Left renal cortex interstitium (tissue), 4 donors: ENCODE measurements around the gene SLC23A1. TPM values are rescaled to one million over a fixed set of nuclear protein-coding genes. Genes with fewer than 3 reads are reported as not detected.
"Not testable (repeated sequence)": the region's sequence is repeated elsewhere in the genome, so short reads cannot be mapped to it uniquely, and the experiment has no call there.

Source experiments
- DNase-seq, 4 donors: peaks; one replicate each; pipeline ENCODE4 v3.0.0-alpha.2; 2013; ENCODE audit warnings: low read depth in 4 of 4, low spot score in 2 of 4, missing footprints in 1 of 4
- polyA plus RNA-seq, 4 donors: library from polyadenylated mRNA; unstranded; fragments of 120-200 nt; gene quantifications; one replicate each; pipeline ENCODE4 v1.2.1, GENCODE V29; 2013; ENCODE audit not compliant: insufficient read length in 4 of 4

Gene SLC23A1
- polyA plus RNA-seq, 4 donors = 10.1 to 20.7 (median 14.5) TPM

GRCh38 chr5:139390639-139391569 lies 7.8 kb upstream of the SLC23A1 start:
- DNase-seq = no peak

GRCh38 chr5:139389701-139390638 lies 6.9 kb upstream of the SLC23A1 start, which contains the start of gene MZB1:
TSS of gene MZB1 (minus strand) at chr5:139389913. CDS start at chr5:139389856, 57 bp downstream.
- no peak for DNase-seq

DNA sequence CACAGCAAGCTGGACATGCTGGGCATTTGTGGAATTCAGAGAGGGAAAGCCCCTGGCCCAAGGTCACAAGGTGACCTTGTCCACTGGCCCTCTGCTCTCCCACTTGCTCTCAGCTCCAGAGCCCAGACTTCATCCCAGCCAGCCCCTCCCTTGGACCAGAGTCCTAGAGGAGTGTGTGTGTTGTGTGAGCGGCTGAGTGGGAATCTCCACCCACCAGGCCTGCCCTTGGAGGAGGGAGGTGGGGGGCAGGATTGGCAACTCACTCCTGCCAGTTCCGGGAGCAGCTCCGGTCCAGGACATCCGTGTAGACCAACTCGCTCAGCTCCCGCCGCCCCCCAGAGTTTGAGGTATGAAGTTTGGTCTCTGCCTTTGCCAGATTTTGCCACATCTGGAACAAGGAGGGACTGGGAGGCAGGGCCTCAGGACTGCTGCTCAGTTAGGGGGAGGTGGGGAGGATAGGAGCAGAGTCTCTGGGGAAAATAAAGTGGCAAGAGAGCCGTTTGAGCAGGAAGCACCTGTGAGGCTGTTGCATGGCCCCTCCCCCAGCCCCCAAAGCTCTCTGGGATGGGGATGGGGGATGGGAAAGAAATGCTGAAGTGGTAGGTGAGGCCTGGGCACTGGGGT lies 5.2 kb upstream of the SLC23A1 start:
- DNase-seq = no peak

DNA sequence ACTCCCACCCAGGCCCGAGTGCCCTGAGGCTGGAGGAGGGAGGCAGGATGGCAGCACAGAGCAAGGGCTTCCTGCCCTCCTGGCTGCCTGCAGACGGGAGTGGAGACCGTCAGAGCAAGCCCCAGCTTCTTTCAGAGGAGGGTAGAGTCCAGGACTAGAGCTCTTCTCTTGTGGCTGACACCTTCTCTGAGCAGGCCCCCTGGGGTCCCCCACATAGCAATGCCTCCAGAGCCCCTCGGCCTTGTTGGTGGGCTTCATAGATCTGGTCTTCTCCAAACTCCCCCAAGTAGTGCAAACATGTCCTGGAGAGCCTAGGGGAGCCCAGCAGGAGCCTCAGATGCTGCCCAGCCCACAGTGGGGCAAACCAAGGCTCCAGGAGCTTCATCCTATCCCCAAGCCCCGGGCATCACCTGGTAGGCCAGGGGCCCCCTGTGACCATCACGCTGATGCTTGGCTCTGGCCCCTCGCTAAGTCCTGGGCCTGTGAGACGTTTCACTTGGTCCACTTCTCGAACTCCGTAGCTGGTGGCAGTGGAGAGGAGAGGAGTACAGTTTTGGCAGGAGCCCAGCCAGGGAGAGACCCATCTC lies 4.6 kb upstream of the SLC23A1 start:
- no peak for DNase-seq

DNA sequence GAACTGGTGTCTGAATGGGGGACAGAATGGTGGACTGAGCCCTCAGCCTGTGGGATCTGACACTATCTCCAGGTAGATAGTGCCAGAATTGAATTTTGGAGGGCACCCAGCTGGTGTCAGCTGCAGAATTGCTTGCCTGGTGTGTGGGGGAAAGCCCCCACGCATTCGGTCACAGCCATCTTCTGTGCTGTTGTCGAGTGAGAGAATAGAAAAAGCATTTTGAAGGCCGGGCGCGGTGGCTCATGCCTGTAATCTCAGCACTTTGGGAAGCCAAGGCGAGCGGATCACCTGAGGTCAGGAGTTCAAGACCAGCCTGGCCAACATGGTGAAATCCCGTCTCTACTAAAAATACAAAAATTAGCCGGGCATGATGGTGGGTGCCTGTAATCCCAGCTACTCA lies 3.9 kb upstream of the SLC23A1 start:
- DNase-seq = not testable (repeated sequence)

DNA sequence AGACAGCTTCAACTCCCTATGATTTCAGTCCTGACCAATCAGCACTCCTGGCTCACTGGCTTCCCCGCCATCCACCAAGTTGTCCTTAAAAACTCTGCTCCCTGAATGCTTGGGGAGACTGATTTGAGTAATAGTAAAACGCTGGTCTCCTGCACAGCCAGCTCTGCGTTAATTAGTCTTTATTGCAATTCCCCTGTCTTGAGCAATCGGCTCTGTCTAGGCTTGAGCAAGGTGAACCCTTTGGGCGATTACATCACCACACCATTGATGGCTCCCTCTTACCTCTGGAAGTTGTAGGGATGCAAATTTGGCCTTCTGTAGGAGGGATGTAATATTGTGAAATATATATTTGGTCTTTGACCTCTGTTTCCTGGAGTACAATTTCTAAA lies 2.9 kb upstream of the SLC23A1 start:
- no peak for DNase-seq

- no peak for DNase-seq
Observed at GRCh38 chr5:139385061-139386049, 2.3 kb upstream of the SLC23A1 start.

DNA sequence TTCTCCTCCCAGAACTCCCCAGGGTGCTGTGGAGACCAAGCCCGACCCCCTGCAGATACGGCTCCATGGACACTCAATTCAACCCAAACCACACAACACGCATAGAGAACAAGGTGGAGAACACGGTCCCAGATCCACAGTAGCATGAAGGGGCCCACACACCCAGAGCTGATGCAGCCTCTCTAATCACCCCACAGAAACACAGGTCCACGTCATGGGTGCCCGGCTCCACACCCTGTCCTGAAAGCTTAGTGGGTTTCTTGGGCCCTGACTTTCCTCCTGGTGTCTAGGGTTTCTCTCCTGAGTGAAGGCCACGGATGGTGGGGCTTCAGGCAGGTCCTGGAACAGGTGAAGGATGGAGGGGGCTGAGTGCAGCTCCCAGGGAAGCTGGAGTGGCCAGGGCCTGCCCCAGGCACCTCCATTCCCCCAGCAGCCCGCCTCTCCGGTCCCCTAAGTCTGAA lies 1.5 kb upstream of the SLC23A1 start:
- DNase-seq = no peak

GRCh38 chr5:139383993-139384590 lies 995 bp upstream of the SLC23A1 start:
- DNase-seq = no peak

DNA sequence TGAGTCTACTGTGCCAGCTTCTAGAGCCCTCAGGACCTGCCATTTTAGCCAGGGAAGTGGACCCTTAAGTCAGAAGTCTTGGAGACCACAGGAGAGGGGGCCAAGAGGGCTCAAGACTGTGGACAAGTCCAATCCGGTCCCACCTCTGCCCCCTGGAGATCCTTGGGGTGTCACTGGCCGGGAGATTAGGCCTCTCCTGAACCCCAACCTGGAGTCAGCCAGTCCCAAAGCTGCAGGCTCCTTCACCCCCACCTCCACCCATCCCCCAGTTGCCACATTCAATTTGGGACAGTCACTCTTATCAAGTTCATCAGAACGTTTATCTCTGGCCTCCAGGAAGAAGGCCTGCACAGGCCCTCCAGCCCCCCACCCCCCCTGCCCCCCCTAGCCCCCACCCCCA lies 290 bp downstream of the SLC23A1 start:
- DNase-seq = no peak

DNA sequence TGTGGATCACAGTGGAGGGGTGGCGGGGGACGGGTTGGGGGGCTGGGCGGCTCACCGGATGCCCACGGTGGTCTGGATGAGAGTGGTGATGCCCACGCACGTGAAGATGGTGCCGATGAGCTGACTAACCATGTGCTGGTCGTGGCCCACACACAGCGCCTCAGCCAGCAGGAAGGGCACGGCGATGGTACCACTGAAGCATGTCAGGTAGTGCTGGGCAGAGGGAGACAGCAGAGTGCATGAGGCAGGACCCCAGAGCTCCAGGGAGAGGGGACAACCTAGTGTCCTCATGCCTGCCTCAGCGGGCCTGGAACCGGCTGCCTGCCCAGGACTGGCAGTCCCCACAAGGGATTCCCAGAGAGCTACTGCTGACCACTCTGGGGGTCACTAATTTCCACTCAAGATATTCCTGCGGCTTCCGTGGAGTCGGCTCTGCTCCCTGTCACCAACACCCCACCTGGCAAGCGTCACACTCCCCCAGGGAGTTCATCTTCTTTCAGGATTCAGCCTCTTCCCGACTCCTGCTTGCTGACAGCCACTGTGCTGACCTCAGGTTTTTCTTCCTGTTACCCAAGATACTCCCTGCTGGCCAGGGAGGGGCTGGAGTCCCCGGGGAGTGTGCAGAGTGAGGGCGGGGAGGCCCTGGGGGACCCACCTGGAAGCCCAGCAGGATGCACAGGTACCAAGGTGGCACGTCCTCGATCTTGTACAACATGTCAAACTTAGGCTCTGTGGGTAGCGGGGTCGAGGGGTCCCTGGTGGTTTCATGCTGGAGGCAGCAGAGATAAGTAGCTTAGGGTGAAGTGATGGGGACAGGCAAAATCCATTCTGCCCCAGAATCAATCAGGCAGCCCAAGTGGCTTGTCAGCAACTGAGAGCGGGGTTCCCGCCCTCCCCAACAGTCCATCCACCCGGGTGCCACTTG lies 998 bp downstream of the SLC23A1 start:
- no peak for DNase-seq

DNA sequence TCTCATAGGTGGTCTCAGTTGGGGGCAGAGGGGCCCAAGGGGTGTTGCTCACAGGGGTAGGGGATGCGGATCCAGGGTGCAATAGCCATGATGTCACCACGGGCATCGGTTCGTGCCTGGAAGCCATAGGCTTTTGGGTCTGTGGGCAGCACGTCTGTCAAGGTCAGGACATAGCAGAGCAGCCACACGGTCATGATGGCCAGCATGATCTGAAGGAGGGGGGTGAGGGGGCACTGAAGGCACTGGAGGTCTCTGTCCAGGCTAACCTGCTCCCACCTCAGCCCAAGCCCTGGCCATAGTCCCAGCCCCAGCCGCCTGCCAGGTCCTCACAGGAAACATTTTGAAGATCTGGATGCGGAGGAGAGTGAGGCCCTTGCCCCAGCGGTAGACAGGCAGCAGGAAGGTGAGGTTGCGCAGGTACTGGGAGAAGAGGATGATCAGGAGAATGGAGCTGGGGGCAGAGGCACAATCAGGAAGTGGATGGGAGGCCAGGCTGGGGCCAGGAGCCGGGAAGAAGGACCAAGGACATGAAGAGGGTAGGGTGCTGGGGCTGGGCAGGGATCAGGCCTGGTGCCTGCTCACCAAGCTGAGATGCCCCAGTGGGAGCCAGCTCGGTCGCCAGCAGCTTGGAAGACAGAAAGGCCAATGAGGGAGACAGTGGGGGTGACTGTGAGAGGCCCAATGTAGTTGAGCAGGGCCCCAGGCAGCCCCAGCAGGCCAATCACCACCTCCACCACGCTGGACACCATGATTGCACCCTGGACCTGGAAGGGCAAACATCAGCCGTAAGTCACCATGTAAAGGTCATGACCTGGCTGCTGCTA lies 3.3 kb downstream of the SLC23A1 start:
- DNase-seq = no peak

DNA sequence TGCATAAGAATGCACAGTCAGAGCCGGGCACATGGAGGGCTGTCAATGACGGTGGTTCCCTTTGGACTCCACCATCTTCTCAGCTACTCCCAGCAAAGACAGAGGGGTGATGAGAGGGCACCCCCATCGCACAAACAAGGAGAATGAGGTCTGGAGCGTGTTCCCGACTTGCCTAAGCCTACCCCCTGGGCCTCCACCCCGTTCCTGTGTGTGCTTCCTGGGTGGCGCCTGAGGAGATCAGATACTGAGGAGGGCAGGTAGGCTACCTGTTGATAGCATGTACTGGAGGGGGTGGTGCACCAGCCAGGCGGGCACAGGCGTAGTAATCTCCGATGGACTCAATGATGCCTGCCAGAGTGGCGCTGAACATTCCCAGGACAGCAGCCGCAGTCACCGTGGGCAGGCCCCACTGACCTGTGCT lies 4.1 kb downstream of the SLC23A1 start:
- no peak for DNase-seq

GRCh38 chr5:139378101-139378825 lies 4.8 kb downstream of the SLC23A1 start:
- no peak for DNase-seq

- DNase-seq = no peak
Observed at GRCh38 chr5:139377226-139377625, 5.9 kb downstream of the SLC23A1 start.

GRCh38 chr5:139376364-139376763 lies 6.7 kb downstream of the SLC23A1 start:
- no peak for DNase-seq
